ENCODE measurements around the gene CDH4.

CDH4 gene

DNA sequence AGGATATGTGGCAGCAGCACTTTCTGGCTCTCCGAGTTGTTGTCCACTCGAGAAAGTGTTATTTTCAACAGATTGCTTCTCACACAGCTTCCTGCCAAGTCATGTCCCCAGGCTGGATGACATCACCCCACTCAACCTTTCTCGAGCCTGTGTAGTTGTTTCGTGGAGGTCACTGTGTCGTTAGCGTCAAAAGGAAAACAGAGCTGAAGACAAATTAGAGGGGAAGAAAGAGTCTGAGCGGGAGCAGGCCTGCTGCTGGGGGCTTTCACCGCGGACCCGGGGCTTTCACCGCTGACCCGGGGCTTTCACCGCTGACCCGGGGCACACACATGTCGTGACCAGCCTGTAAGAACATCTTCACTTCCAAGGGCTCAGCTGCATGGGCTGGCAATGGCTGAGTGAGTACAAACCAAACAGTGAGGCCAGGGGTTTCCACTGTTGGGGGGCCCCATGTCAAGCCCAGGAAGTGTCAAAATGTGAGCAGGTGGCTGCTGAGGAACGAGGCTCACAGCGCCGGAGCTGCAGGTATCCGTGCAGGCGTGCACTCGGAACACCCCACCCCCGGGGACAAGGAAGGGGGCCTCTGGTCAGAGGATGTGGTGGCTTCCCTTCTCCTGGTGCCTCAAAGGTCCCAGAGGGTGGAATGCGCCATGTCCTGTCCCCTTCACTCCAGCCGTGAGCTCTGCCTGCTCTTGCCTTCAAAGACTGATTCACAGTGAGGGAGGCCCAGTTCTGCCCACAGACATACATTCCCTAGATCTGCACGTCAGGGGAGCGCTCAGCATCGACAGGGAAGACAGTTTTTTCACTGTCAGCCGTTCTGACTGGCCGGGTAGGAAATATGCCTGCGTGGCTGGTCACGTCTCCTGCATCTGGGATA is 447.7 kb downstream of the CDH4 start:
- DNase-seq, result no peak

DNA sequence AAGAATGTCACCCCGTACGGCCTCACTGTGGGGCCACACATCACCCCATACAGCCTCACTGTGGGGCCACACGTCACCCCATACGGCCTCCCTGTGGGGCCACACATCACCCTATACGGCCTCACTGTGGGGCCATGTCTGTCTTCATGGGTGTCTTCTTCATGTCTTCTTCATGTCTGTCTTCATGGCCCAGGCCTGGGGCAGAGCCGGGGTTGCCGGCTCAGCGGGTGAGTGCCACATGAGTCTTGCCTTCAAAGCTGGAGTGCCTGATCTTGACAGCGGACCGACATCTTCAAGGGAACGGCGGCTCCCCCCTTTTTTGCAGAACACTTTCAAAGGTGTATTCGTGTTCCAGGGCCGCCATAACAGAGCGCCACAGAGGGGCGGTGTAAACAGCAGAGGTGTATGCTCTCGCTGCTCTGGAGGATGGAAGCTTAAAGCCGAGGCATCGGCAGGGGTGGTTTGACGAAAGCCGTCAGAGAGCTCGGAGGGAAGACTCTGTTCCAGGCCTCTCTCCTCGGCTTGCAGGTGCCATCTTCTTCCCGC is 448.6 kb downstream of the CDH4 start:
- no peak for DNase-seq

DNA sequence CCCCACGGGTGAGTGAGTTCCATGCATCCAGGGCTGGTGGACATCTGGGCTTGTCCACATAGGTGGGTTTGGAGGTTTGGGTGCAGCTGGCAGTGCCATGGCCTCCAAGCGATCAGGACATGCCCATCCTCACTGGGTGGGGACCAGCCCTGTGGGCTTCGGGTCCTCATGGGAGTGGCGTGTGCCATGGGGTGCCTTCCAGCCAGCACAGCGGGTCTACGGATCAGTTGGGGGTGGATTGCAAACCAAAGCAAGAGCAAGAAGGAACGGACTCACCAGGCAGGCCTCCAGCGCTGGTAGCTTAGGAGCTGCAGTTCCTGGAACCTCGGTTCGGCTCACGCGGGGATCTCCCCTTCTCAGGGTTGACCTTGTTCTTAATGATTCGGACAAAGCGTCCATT is 449.3 kb downstream of the CDH4 start:
- DNase-seq, result no peak

DNA sequence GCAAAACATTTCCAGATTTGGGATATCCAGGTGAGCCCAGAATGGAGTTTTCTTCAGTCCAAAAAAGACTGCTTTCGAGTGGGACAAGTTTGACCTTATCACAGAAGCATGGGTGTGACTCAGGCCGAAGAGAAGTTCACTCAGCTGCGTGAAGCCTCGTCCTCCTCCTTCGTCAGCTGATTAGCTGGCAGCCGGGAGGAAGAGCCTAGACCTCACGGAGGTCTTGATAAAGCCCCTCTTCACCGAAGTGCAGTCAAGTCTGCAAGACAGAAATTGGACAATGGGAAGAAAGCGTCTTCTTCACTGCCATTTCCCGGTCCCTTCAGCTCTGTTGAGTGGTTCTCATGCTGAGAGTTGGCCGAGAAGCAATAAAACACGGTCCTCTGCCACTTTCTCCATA is 449.7 kb downstream of the CDH4 start:
- no peak for DNase-seq

DNA sequence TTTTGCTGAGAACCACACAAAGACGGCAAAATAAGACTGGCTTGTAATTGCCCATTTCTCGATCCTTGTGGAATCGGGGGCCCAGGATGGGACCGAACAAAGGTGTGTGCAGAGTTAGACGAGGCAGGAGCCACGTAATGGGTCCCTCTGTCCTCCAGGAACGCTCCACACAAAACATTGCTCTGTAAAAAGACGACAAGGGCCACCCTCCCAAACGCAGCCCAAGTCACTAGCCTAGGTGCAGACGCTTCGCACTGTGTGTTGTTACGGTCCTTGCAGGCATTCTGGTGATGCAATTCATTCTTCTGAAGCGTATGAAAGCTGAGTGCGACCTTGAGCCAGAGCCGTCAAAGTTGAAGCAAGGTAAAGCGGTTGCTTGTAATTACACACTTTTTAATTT is 450.2 kb downstream of the CDH4 start:
- DNase-seq, result no peak

DNA sequence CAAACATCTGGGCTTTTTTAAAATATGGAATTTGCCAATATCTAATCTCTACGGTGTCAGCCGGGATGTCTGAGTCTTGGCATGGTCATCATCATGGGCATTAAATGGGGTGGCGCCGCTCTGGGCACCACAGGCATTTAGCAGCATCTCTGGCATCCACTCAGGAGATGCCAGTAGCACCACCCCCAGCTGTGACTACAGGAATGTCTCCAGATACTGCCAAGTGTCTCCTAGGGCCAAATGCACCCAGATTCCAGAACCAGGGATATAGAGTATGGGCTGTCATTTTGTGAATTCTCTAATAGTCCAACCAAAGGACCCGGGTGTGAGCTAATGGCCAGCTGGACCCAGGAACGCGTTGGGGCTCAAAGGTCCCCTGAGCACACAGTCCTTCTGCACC is 452.6 kb downstream of the CDH4 start:
- no peak for DNase-seq

DNA sequence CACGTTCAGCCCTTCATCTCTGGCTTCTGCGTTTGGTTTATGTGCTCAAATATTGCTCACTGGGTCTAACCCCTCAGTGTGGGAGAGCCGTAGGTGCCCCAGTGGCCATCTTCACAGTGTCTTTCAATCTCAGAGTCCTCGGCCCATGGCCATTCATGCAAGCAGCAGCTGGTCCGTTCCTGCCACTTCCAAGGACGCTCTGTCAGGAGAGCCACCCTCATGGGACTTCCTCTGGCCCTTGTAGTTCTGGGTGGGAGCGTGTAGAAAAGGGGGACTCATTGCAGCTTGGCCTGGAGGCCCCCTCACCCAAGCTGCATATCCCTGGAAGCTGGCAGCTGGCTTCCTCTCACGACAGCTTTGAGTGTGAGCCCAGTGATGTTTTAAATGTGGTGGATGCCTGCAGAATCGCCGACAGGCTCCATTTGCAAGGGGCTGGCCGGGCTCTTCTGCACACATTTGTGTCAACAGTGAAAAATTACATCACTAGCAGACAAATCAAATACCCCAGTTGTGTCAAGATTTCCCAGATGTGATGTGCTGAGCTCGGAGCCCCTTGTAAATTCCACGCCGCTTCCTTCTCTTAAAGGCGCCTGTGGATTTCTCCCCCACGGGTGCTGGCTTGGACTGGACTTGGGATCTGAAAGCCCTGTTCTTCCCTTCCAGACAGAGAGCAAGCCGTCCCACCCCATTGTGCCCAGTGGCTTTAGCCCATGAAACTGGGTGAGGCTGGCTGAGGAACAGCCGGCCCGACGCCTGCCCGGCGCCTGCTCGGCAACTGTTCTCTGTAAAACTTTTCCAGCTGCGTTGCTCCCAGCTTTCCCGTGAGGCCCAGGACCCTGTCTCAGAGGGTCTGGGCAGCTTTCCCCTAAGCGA is 453.6 kb downstream of the CDH4 start:
- DNase-seq, result no peak

DNA sequence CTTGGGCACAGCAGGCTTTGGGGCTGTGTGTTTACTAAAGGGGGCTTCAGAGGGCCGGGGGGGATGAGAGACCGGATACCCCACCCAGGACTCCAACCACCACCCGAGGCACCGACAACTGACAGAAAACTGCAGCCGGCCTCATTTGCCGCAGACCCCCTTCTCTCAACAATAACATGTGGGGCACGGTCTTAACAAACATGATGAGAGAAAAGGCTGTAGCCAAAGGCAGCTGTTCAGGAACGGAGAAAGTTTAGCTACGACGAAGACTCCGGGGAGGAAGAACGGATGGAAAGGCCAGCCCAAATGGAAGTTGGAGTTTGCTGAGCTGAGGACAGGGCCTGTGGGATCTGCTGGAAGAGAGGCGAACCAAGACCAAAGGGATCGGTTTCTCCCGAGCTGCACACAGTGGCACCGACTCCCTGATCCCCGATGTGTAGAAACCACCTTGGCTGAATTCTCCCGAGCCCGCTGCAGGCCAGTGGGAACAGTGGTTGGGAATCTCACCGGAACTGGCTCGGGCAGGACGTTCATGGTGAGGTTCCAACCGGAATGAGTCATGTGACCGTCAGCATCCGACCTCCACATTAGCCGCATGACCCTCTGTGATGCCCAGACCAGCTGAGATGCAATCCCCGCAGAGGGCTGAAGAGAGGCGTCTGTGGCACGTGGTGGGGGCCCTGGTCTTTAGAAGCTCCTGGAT is 454.3 kb downstream of the CDH4 start:
- no peak for DNase-seq

DNA sequence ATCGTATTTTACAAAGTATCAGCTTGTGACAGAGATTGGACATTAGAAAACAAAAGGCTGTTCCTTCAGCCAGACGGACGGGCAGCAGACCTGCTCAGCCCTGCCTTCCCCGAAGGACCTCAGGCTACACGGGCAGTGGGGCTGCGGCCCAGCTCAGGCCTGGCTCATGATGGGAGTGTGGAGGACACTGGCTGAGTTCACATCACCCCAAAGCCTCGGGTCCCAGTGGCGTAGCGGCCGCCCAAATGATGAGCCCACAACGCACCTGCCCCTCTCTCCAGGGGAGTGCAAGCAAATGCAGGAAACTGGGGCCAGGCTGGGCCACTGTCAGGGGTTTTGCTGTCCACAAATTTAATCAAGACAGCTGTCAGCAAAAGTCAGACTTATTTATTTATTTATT is 456.8 kb downstream of the CDH4 start:
- no peak for DNase-seq

DNA sequence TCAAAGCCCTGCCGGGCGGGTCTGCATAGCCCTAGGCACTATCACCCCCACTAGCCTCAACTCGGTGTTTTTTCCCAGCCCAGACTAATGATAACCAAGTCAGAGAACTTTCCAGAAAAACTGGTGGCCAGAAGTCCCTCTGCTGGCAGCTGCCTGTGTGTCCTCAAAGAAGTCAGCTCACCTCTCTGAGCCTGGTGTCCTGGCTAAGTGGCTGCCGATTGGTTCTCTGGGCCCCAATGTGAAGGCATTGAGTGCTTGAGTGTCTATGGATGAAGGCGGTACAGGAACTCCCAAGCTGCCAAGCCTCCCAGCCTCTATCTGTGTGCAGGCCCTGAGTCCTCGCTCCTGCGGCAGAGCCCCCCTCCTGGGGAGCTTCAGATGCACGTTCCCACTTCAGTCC is 458.0 kb downstream of the CDH4 start:
- DNase-seq, result no peak

DNA sequence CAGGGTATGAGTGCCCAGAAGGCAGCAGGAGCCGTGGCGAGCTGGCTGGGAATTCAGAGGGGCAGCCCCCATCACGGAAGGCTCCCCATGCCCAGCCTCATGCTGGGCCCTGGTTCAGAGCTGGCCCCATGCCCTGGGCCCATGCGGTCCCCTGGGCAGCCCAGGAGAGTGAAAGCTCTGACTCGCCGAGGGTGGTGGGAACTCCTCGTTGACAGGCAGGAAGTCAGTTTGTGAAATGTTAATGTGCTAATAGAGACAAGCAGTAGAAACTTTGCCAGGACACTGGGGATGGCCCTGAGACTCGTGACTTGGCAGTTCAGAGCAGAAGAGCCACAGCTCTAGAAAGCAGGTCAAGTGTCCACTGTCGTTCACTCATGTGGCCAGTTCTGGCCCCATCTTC is 460.6 kb downstream of the CDH4 start:
- DNase-seq, result no peak

DNA sequence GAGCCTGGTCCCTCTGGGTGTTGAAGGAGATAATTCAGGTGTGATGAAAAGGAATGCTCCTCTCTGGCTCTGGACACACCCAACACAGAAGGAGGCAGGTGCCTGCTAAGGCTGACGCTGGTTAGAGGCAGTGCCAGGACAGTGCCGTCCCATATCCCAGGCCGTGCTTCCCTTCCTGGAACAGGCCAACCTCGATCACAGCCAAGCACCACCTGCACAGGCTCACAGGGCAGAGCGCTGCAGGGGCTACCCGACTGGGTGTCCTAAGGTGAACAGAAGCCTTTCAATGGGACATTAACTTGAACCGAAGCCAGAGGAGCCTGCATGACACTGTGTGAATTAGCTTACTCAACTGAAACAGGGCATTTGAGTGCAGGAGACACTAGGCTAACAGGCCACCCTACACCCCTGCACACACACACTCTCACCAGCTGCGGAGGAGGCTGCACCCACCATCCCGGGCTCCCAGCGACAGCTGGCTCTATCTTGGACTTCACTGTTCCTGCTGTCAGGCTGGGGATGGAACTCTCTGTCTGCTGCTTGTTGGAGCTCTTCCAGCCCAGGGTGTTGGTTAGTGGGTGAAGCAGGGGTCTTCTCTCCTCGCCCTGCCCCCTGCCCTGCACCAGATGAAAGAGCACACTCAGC is 466.4 kb downstream of the CDH4 start:
- DNase-seq, result no peak

DNA sequence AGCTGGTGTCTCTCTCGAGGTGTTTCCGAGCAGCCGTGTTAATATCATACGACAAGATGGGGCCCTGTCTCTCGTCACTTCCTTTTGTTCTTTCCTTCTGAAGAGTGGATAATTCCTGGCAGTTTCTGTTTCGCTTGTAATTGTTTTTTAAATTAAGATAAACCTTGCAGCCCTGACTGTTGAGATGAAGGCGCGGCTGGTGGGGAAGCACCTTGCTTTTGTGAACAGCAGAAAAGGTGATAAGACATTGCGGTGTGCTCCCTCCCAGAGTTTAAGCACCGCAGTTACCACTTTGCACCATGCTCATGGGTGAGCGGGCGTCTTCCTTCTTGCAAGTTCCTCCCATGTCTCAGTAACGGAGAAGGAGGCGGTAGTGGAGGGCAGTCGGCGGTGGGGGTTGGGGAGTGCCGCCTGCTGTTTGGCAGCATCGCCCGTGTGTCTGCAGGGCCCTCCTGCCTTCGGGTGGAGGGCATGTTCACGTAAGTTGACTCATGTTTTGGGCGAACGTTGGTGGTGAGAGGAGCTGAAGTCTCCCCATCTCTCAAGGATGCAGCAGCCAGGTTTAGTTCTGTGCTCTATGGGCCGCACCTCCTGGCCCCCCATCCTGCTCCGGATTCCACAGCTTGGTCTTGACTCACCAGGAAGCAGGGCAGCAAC is 467.8 kb downstream of the CDH4 start:
- no peak for DNase-seq

DNA sequence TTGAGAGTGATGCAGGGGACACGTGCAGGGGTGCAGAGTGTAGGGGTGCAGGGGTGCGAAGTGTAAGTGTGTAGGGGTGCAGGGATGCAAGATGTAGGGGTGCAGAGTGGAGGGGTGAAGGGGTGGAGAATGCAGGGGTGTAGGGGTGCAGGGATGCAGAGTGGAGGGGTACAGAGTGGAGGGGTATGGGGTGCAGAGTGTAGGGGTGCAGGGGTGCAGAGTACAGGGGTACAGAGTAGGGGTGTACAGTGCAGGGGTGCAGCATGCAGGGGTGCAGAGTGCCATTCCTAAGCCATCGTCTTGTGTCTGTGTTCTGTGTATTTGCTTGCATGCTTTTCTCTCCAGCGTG is 468.3 kb downstream of the CDH4 start:
- DNase-seq, result no peak

DNA sequence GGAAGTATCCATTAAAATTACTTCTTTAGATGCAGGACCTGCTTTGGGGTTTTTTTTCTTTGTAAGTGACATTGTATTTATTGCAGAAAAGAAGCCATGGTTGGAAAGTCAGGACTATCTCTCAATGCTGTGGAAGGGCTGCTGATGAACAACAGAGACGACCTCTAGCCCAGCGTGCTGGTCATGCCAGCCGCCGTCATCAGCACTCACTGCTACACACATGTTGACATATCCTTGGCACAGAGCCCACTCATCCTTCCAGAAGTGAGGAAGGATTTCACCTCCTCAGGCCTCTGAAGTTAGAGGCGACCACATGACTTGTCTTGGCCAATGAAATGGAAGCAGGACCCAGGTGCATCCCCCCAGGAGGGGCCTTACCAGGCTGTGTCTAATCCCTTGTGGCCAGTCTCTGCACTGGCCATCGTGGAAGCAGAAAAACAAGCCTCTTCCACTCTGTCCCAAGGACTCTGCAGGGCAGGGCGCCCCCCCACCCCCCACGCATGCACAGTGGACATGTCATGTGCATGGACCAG is 470.2 kb downstream of the CDH4 start:
- DNase-seq, result no peak

DNA sequence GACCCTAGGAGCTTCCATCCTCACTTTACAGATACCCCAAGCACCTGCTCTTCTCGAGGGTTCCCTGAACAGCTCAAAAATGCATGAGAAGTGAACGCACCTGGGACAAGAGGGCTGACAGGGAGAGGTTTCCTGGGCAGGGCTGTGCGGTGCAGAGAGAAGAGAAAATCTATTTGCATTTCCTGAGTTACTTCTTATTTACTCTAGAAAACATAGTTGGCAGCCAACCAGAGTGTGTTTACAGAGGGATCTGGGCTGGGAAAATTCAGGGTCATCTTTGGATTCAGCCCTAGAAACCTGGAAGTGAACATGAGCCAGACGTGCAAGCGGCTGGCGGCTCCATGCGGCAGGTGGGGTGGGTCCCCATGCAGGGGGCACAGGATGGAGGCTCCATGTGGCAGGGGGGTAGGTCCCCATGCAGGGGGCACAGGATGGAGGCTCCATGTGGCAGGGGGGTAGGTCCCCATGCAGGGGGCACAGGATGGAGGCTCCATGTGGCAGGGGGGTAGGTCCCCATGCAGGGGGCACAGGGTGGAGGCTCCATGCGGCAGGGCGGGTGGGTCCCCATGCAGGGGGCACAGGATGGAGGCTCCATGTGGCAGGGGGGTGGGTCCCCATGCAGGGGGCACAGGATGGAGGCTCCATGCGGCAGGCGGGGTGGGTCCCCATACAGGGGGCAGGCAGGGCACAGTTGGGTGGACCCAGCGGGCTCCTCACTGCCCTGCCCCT is 471.6 kb downstream of the CDH4 start:
- no peak for DNase-seq

DNA sequence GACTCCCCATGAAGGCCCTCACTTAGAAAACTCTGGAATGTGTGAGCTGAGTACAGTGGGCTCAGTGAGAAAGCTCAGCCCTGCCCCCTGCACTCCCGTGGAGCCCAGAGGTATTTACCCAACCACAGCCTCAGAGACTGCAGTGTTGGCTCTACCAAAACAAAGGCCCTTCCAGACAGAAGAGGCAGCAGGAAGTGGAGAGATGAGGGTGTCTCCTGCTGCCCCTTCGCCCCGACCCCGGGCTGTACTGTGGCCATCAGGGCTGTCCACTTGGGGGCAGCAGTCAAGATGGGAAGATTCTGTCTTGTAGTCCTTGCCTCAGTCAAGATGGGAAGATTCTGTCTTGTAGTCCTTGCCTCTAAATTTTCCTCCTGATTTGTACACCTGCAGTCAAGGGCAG is 472.3 kb downstream of the CDH4 start:
- no peak for DNase-seq

DNA sequence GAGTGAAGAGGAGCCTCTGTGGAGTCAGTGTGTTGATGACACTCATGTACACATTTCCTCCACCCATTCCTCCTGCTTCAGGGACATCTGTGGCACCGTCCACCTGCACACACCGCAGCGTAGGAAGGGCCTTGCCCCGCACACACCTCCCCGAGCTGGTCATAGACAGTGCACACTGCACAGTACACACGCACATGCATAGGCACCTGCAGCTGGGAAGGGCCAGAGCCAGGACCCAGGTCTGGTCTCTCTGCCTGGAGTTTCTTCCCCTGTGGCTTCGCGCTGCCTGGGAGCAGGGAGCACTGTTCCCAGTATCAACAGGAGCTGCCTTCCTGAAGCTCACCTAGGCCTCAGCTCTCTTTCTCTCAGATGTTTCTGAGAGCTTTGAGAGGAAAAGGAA is 473.1 kb downstream of the CDH4 start:
- no peak for DNase-seq

DNA sequence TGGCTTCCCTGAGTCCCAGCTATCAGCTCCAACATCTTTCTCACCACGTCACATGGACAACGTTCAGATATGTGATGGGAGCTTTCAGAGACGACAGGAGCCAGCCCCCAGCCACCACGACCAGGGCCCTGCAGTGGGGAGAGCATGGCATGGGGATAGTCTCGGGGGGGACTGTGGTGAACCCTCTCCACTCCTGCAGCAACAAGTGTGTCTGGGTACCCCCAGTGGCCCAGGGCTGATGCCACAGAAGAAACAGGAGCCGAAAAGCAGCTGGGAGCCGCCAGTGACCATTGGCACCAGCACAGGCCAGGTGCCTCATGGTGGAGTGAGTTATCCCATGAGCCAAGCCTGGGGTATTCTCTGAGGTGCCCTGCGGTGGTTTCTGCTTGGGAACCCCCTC is 473.9 kb downstream of the CDH4 start:
- DNase-seq, result no peak

DNA sequence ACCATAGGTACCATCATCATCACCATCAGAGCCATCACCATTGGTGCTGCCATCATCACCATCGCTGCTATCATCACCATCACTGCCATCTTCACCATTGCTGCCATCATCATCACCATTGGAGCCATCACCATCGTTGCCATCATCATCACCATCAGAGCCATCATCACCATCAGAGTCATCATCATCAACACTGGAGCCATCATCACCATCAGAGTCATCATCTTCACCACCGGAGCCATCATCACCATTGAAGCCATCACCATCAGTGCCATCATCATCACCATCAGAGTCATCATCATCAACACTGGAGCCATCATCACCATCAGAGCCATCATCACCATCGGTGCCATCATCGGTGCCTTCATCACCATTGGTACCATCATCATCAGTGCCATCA is 474.9 kb downstream of the CDH4 start:
- DNase-seq, result no peak

DNA sequence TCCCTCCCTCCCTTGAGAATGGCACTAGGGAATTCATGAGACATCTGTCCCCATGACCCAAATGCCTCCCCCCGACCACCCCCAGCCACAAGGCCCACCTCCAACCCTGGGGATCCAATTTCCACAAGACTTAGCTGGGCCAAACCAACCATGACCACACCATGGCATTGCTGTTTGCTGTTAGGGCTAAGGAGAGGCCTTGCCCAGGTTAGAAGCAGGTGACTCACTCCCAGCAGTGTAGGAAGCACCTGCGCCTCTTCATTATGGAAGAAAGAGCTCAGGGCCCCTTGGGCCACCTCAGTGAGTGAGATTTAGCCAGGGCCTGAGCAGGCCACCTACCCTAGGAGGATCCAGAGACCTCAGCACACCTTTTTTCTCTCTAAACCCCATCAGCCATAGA is 475.7 kb downstream of the CDH4 start:
- DNase-seq, result no peak
